ENCODE measurements around the gene BRD7. TPM values are rescaled to one million over a fixed set of nuclear protein-coding genes. Genes with fewer than 3 reads are reported as not detected.

Gene BRD7
- total RNA-seq, 2 experiments from 2014 or later, result 102 to 105 TPM

- Mint-ChIP-seq H3K4me1 (peaks cover 50% of the 10 kb centered on the region), H3K36me3 (ENCODE audit: low read depth) (peaks cover 59% of the 10 kb centered on the region), H3K27ac (peak overlapping the region; percentile 7), H3K4me3 (no peak overlapping the region), H3K27me3 (no peaks in the 10 kb centered on the region), H3K9me3 (no peaks in the 10 kb centered on the region)
- CTCF ChIA-PET, result interaction anchor here (1.1 to 1.9 kb wide), 5 partner anchors 10 to 483 kb away, joined by 3 to 6 read pairs (median 4); no protein-coding TSS in a partner anchor
- POLR2A ChIA-PET, result no interaction called here
- DNase-seq, result no peak
Observed at GRCh38 chr16:50323335-50324011, 45.3 kb downstream of the BRD7 start.

GRCh38 chr16:50322333-50322732 lies 46.5 kb downstream of the BRD7 start:
- Mint-ChIP-seq H3K27me3 (no peaks in the 10 kb centered on the region), H3K27ac (no peak overlapping the region), H3K9me3 (no peaks in the 10 kb centered on the region), H3K36me3 (ENCODE audit: low read depth) (peaks cover 57% of the 10 kb centered on the region), H3K4me1 (peaks cover 43% of the 10 kb centered on the region), H3K4me3 (no peak overlapping the region)
- ChIA-PET CTCF (interaction anchor here (1.0 to 1.9 kb wide), 7 partner anchors 9 to 484 kb away, joined by 3 to 6 read pairs (median 4); no protein-coding TSS in a partner anchor), POLR2A (no interaction called here)
- DNase-seq, result no peak

- CTCF ChIA-PET, result interaction anchor here (1.7 kb wide), 1 partner anchor 36 kb away, joined by 4 read pairs; no protein-coding TSS in a partner anchor
- DNase-seq, result no peak
Observed at GRCh38 chr16:50320310-50320709, 48.5 kb downstream of the BRD7 start.

GRCh38 chr16:50318796-50319578 lies 49.8 kb downstream of the BRD7 start:
- ChIA-PET CTCF (interaction anchor here (1.6 kb wide), 1 partner anchor 9 kb away, joined by 6 read pairs; no protein-coding TSS in a partner anchor), POLR2A (no interaction called here)
- Mint-ChIP-seq H3K27ac (peak overlapping the region; percentile 5), H3K4me3 (no peak overlapping the region), H3K27me3 (no peaks in the 10 kb centered on the region), H3K4me1 (peaks cover 38% of the 10 kb centered on the region), H3K36me3 (ENCODE audit: low read depth) (peaks cover 70% of the 10 kb centered on the region), H3K9me3 (no peaks in the 10 kb centered on the region)
- peak; percentile 13 for DNase-seq

More at GRCh38 chr16:50320310-50320709, 48.5 kb downstream of the BRD7 start:
- H3K9me3 Mint-ChIP-seq, result no peaks in the 10 kb centered on the region
- H3K4me3 Mint-ChIP-seq, result no peak overlapping the region
- H3K27me3 Mint-ChIP-seq, result no peaks in the 10 kb centered on the region
- POLR2A ChIA-PET, result no interaction called here
- peaks cover 37% of the 10 kb centered on the region for H3K4me1 Mint-ChIP-seq
- H3K27ac Mint-ChIP-seq, result no peak overlapping the region
- peaks cover 73% of the 10 kb centered on the region for H3K36me3 Mint-ChIP-seq (ENCODE audit: low read depth)

GRCh38 chr16:50316848-50317630 lies 51.7 kb downstream of the BRD7 start:
- Mint-ChIP-seq H3K4me1 (peaks cover 46% of the 10 kb centered on the region), H3K4me3 (no peak overlapping the region), H3K36me3 (ENCODE audit: low read depth) (peaks cover 75% of the 10 kb centered on the region), H3K27ac (peak overlapping the region; percentile 38), H3K27me3 (no peaks in the 10 kb centered on the region), H3K9me3 (no peaks in the 10 kb centered on the region)
- POLR2A ChIA-PET, result no interaction called here
- peak; percentile 6 for DNase-seq
- CTCF ChIA-PET, result interaction anchor here (0.8 to 1.1 kb wide), 2 partner anchors 10 to 38 kb away, joined by 3 to 4 read pairs; no protein-coding TSS in a partner anchor

- POLR2A ChIA-PET, result interaction anchor here (0.8 kb wide), 1 partner anchor 52 kb away, joined by 4 read pairs; the partner anchor contains the start of gene BRD7
- CTCF ChIA-PET, result interaction anchor here (0.8 to 3.7 kb wide), 4 partner anchors 11 to 106 kb away, joined by 3 to 32 read pairs (median 4); no protein-coding TSS in a partner anchor
- peaks cover 75% of the 10 kb centered on the region for H3K36me3 Mint-ChIP-seq (ENCODE audit: low read depth)
- H3K4me3 Mint-ChIP-seq, result no peak overlapping the region
- peaks cover 47% of the 10 kb centered on the region for H3K4me1 Mint-ChIP-seq
- no peaks in the 10 kb centered on the region for H3K9me3 Mint-ChIP-seq
- peak overlapping the region; percentile 79 for H3K27ac Mint-ChIP-seq
- no peaks in the 10 kb centered on the region for H3K27me3 Mint-ChIP-seq
- DNase-seq, result peak; percentile 4
Observed at GRCh38 chr16:50316102-50316847, 52.5 kb downstream of the BRD7 start.

GRCh38 chr16:50315346-50315997 lies 53.3 kb downstream of the BRD7 start:
- Mint-ChIP-seq H3K9me3 (no peaks in the 10 kb centered on the region), H3K27ac (peak overlapping the region; percentile 79), H3K4me1 (peaks cover 47% of the 10 kb centered on the region), H3K27me3 (no peaks in the 10 kb centered on the region), H3K4me3 (no peak overlapping the region), H3K36me3 (ENCODE audit: low read depth) (peaks cover 72% of the 10 kb centered on the region)
- ChIA-PET CTCF (interaction anchor here (0.6 to 3.7 kb wide), 4 partner anchors 11 to 105 kb away, joined by 3 to 32 read pairs (median 4); no protein-coding TSS in a partner anchor), POLR2A (interaction anchor here (0.8 kb wide), 1 partner anchor 53 kb away, joined by 4 read pairs; the partner anchor contains the start of gene BRD7)
- DNase-seq, result peak; percentile 3

- H3K27me3 Mint-ChIP-seq, result no peaks in the 10 kb centered on the region
- peak; percentile 1 for DNase-seq
- ChIA-PET POLR2A (no interaction called here), CTCF (interaction anchor here (0.9 to 3.7 kb wide), 9 partner anchors 12 to 351 kb away, joined by 3 to 32 read pairs (median 3); partner anchors contain the start of gene CNEP1R1)
- peak overlapping the region; percentile 87 for H3K27ac Mint-ChIP-seq
- peaks cover 55% of the 10 kb centered on the region for H3K4me1 Mint-ChIP-seq
- peaks cover 72% of the 10 kb centered on the region for H3K36me3 Mint-ChIP-seq (ENCODE audit: low read depth)
- H3K4me3 Mint-ChIP-seq, result no peak overlapping the region
- H3K9me3 Mint-ChIP-seq, result no peaks in the 10 kb centered on the region
Observed at GRCh38 chr16:50314665-50315064, 54.1 kb downstream of the BRD7 start.

GRCh38 chr16:50313596-50314478 lies 55.0 kb downstream of the BRD7 start:
- Mint-ChIP-seq H3K27me3 (no peaks in the 10 kb centered on the region), H3K27ac (peak overlapping the region; percentile 87), H3K36me3 (ENCODE audit: low read depth) (peaks cover 71% of the 10 kb centered on the region), H3K4me1 (peaks cover 52% of the 10 kb centered on the region), H3K9me3 (no peaks in the 10 kb centered on the region), H3K4me3 (peak overlapping the region; percentile 47)
- peak; percentile 73 for DNase-seq
- ChIA-PET CTCF (interaction anchor here (0.6 to 3.7 kb wide), 13 partner anchors 9 to 351 kb away, joined by 3 to 32 read pairs (median 3); partner anchors contain the start of gene CNEP1R1), POLR2A (no interaction called here)

- Mint-ChIP-seq H3K36me3 (ENCODE audit: low read depth) (peaks cover 64% of the 10 kb centered on the region), H3K4me3 (no peak overlapping the region), H3K4me1 (peaks cover 47% of the 10 kb centered on the region), H3K9me3 (no peaks in the 10 kb centered on the region), H3K27me3 (no peaks in the 10 kb centered on the region), H3K27ac (peak overlapping the region; percentile 87)
- POLR2A ChIA-PET, result no interaction called here
- DNase-seq, result no peak
- CTCF ChIA-PET, result no interaction called here
Observed at GRCh38 chr16:50311891-50312501, 56.8 kb downstream of the BRD7 start.
